A549 (cell line): ENCODE data around the gene SYT1. TPM values are rescaled to one million over a fixed set of nuclear protein-coding genes. Genes with fewer than 3 reads are reported as not detected.
A peak's percentile ranks its signal among the peaks of the same experiment; 100 is the strongest.

ENCODE experiments used
- ATAC-seq, 2 experiments: fragments of 200-7000 bp in 1 of 2; fragments of >200 bp in 1 of 2; cut with Nextera tagmentation in 1 of 2; cut with Tn5 transposase in 1 of 2; 3 replicates each; pipeline versions ENCODE4 v1.8.0 to v1.9.1; 2018 to 2020; ENCODE audit warnings: mild to moderate bottlenecking in 1 of 2, moderate library complexity in 1 of 2
- CTCF ChIA-PET: fragments of 300-600 bp; sonication (Branson Sonifier 250); formaldehyde crosslinking; extraction: SDS; loops from one replicate; lab custom pipeline; 2021; ENCODE audit warnings: antibody characterized with exemption, inconsistent platforms; lab: Yijun Ruan, JAX
- POLR2A ChIA-PET: fragments of 350-600 bp; formaldehyde crosslinking; extraction: SDS; loops from one replicate; lab custom pipeline; 2021; ENCODE audit warnings: antibody characterized with exemption, inconsistent platforms; lab: Yijun Ruan, JAX
- DNase-seq, 2 experiments: peaks; one replicate each; pipeline versions ENCODE4 v3.0.0 to v3.0.0-alpha.2; 2011 to 2016; ENCODE audit warnings: low read depth in 1 of 2, low spot score in 1 of 2
- FAIRE-seq: peaks from 2 replicates; lab custom pipeline; 2011; peaks lifted over from hg19 to GRCh38; lab: Jason Lieb, UNC
- H3K27ac ChIP-seq, 2 experiments: fragments of >200 bp; sonication (Bioruptor Twin); formaldehyde crosslinking; 3 replicates each; pipeline ENCODE4 v1.5.1; 2016 to 2017
- H3K4me1 ChIP-seq: fragments of >200 bp; sonication (Bioruptor Twin); formaldehyde crosslinking; 3 replicates; pipeline ENCODE4 v1.6.1; 2016
- H3K4me2 ChIP-seq: fragments of >200 bp; sonication (Bioruptor Twin); formaldehyde crosslinking; 3 replicates; pipeline ENCODE4 v1.6.1; 2016
- H3K4me3 ChIP-seq: fragments of >200 bp; sonication (Bioruptor Twin); formaldehyde crosslinking; 3 replicates; pipeline ENCODE4 v1.5.1; 2016
- H3K9me3 ChIP-seq: fragments of >200 bp; sonication (Bioruptor Twin); formaldehyde crosslinking; 3 replicates; pipeline ENCODE4 v1.6.1; 2016
- CBX8 ChIP-seq: fragments of 200-600 bp; sonication (generic); IDR thresholded peaks from 2 replicates; pipeline ENCODE4 v1.6.1; 2016
- CHD2 ChIP-seq: fragments of 150-350 bp; IDR thresholded peaks from 2 replicates; pipeline ENCODE4 v1.6.1; 2014; ENCODE audit warnings: low read length; ENCODE audit not compliant: partially characterized antibody
- E2F6 ChIP-seq: IDR thresholded peaks from 2 replicates; pipeline ENCODE4 v1.6.1; 2012; ENCODE audit warnings: low read depth, borderline replicate concordance
- EHF ChIP-seq: fragments of 250-450 bp; sonication (Bioruptor Pico); IDR thresholded peaks from 2 replicates; pipeline ENCODE4 v1.5.0; 2020; ENCODE audit warnings: mild to moderate bottlenecking
- EP300 ChIP-seq, 2 experiments: fragments of >200 bp; sonication (Bioruptor Twin); formaldehyde crosslinking; IDR thresholded peaks; 2 replicates in 1 of 2; 3 replicates in 1 of 2; pipeline ENCODE4 v1.6.1; 2016 to 2017
- ESRRA ChIP-seq: fragments of 150-350 bp; IDR thresholded peaks from 2 replicates; pipeline ENCODE4 v1.6.1; 2014; ENCODE audit warnings: mild to moderate bottlenecking, low read length, borderline replicate concordance
- FOSB ChIP-seq: fragments of 250-450 bp; sonication (Bioruptor Pico); IDR thresholded peaks from 2 replicates; pipeline ENCODE4 v1.5.0; 2020; ENCODE audit warnings: mild to moderate bottlenecking, moderate library complexity
- GATA3 ChIP-seq: IDR thresholded peaks from 2 replicates; pipeline ENCODE4 v1.6.1; 2012; ENCODE audit warnings: borderline replicate concordance
- HDAC2 ChIP-seq: fragments of 200-600 bp; sonication (generic); IDR thresholded peaks from 2 replicates; pipeline ENCODE4 v1.6.1; 2016
- HES2 ChIP-seq: fragments of >200 bp; sonication (Bioruptor Twin); formaldehyde crosslinking; IDR thresholded peaks from 2 replicates; pipeline ENCODE4 v1.6.1; 2016
- HEYL ChIP-seq: fragments of 250-450 bp; sonication (Bioruptor Pico); IDR thresholded peaks from 2 replicates; pipeline ENCODE4 v1.8.0; 2021; ENCODE audit warnings: mild to moderate bottlenecking, moderate library complexity
- HOXA7 ChIP-seq: fragments of 250-450 bp; sonication (Bioruptor Pico); IDR thresholded peaks from 2 replicates; pipeline ENCODE4 v1.5.0; 2020; ENCODE audit warnings: mild to moderate bottlenecking, moderate library complexity
- HOXB13 ChIP-seq: fragments of 250-450 bp; sonication (Bioruptor Pico); IDR thresholded peaks from 2 replicates; pipeline ENCODE4 v1.5.0; 2020; ENCODE audit warnings: low read depth, mild to moderate bottlenecking, moderate library complexity
- KDM1A ChIP-seq: fragments of 200-600 bp; sonication (generic); IDR thresholded peaks from 2 replicates; pipeline ENCODE4 v1.6.1; 2016; ENCODE audit warnings: low read depth, mild to moderate bottlenecking
- KDM5A ChIP-seq: fragments of 200-600 bp; sonication (generic); IDR thresholded peaks from 2 replicates; pipeline ENCODE4 v1.6.1; 2016; ENCODE audit warnings: antibody characterized with exemption, mild to moderate bottlenecking
- MAFK ChIP-seq: fragments of 450-650 bp; IDR thresholded peaks from 2 replicates; pipeline ENCODE4 v1.6.1; 2014; ENCODE audit not compliant: partially characterized antibody
- MAZ ChIP-seq: fragments of 150-350 bp; IDR thresholded peaks from 2 replicates; pipeline ENCODE4 v1.6.1; 2014; ENCODE audit warnings: antibody characterized with exemption, low read depth, low read length, borderline replicate concordance
- NPAS2 ChIP-seq: fragments of 250-450 bp; sonication (Bioruptor Pico); IDR thresholded peaks from 2 replicates; pipeline ENCODE4 v1.8.0; 2022; ENCODE audit warnings: mild to moderate bottlenecking, moderate library complexity, borderline replicate concordance
- RAD21 ChIP-seq, 2 experiments: fragments of >200 bp in 1 of 2; sonication (Bioruptor Twin) in 1 of 2; formaldehyde crosslinking in 1 of 2; IDR thresholded peaks in 1 of 2; conservative IDR thresholded peaks in 1 of 2; 2 replicates in 1 of 2; 3 replicates in 1 of 2; pipeline ENCODE4 v1.6.1; 2012 to 2018; ENCODE audit warnings: inconsistent platforms in 1 of 2
- RARB ChIP-seq: fragments of 250-450 bp; sonication (Bioruptor Pico); IDR thresholded peaks from 2 replicates; pipeline ENCODE4 v1.8.0; 2021; ENCODE audit warnings: mild to moderate bottlenecking, moderate library complexity
- REST ChIP-seq: fragments of 200-600 bp; sonication (generic); IDR thresholded peaks from 2 replicates; pipeline ENCODE4 v1.6.1; 2016; ENCODE audit warnings: antibody characterized with exemption, mild to moderate bottlenecking, moderate library complexity
- RFX5 ChIP-seq: fragments of 450-650 bp; IDR thresholded peaks from 2 replicates; pipeline ENCODE4 v1.7.1; 2014; ENCODE audit warnings: antibody characterized with exemption, mild to moderate bottlenecking, moderate library complexity
- SMC3 ChIP-seq: fragments of >200 bp; sonication (Bioruptor Twin); formaldehyde crosslinking; IDR thresholded peaks from 3 replicates; pipeline ENCODE4 v1.6.1; 2018; ENCODE audit warnings: inconsistent platforms
- TP53 ChIP-seq: fragments of 250-450 bp; sonication (Bioruptor Pico); IDR thresholded peaks from 2 replicates; pipeline ENCODE4 v1.5.0; 2021; ENCODE audit warnings: mild to moderate bottlenecking, moderate library complexity
- ZC3H11A ChIP-seq: fragments of 450-650 bp; IDR thresholded peaks from 2 replicates; pipeline ENCODE4 v1.6.1; 2014; ENCODE audit warnings: antibody characterized with exemption, mild to moderate bottlenecking
- ZFP36 ChIP-seq: fragments of 450-650 bp; IDR thresholded peaks from 2 replicates; pipeline ENCODE4 v1.6.1; 2014; ENCODE audit warnings: borderline replicate concordance; ENCODE audit not compliant: partially characterized antibody
- ZNF302 ChIP-seq: fragments of 250-450 bp; sonication (Bioruptor Pico); IDR thresholded peaks from 2 replicates; pipeline ENCODE4 v1.9.0; 2021; ENCODE audit warnings: inconsistent platforms, mild to moderate bottlenecking, moderate library complexity
- WGBS: methylation state at CpG from one replicate; pipeline ENCODE4 v1.1.6; 2017; ENCODE audit errors: missing lambda C conversion rate; 5-methylcytosine and 5-hydroxymethylcytosine counted together
- polyA plus RNA-seq, 4 experiments: library from polyadenylated mRNA; depleted of rRNA in 3 of 4; stranded (reverse); fragments of >200 nt; fragmentation: RNase III in 1 of 4; extraction: RNeasy Plus Mini Kit Qiagen cat#74134 plus additional on column Dnase treatment in 1 of 4; gene quantifications; 2 replicates in 3 of 4; 3 replicates in 1 of 4; pipeline ENCODE4 v1.2.3, GENCODE V29; 2011 to 2017

Gene SYT1
- polyA plus RNA-seq, 2 of the 4 experiments (the other 2 are of a cell fraction), result 11.7 to 39.6 TPM

GRCh38 chr12:79364197-79364596 lies 499.6 kb downstream of the SYT1 start:
- ATAC-seq (peak in 1 of 2 experiments; percentile 70; a peak in 2 of 6 replicates), FAIRE-seq (peak; percentile 80), DNase-seq (peak in 1 of 2 experiments; percentile 62)
- WGBS, result 20% methylated on average over 4 of the region's 4 CpGs
- Histone ChIP-seq H3K27ac (peak overlapping the region; percentile 34 to 60), H3K4me2 (peak overlapping the region; percentile 52), H3K9me3 (no peaks in the 10 kb centered on the region), H3K4me1 (peaks cover 41% of the 10 kb centered on the region), H3K4me3 (no peak overlapping the region)
- CTCF ChIA-PET, result no interaction called here
- POLR2A ChIA-PET, result no interaction called here
- TF ChIP-seq MAFK, result peak; percentile 50
- TF ChIP-seq ZC3H11A, result no peak
- TF ChIP-seq GATA3, result peak; percentile 44; the same call in 1 of the 2 replicates

DNA sequence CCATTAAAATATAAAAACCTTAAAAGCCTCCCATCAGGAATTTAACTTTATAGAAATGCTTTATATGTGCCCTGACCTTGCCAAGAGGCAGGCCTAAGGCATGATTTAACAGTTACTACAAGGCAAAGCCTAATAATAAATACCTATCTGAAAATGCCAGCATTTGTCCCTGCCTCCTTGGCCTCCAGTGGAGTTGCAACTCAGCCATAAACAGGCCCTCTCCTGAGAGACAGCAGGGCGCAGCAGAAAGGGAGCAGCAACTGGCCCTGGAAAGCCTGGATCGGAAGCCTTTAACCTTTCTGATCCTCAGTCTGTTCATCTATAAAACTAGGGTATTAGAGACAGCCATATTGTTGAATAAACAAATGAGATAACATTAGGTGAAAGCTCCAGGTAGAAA lies 501.8 kb downstream of the SYT1 start:
- Histone ChIP-seq H3K4me1 (peaks cover 51% of the 10 kb centered on the region), H3K4me3 (no peak overlapping the region), H3K9me3 (no peaks in the 10 kb centered on the region), H3K4me2 (peak overlapping the region; percentile 34; the same call in 1 of the 3 replicates), H3K27ac (peak overlapping the region; percentile 21 to 58; a peak in 4 of 6 replicates)
- FAIRE-seq (no peak), ATAC-seq (peak in 1 of 2 experiments; percentile 49; a peak in 2 of 6 replicates), DNase-seq (no peak)
- POLR2A ChIA-PET, result no interaction called here
- WGBS, result 91% methylated on average over 2 of the region's 2 CpGs
- TF ChIP-seq CHD2 (no peak), RARB (no peak), TP53 (CRISPR knock-in tag) (no peak), MAZ (no peak), KDM1A (no peak), EP300 (IDR thresholded peaks at IDR 0.05) (no peak)
- CTCF ChIA-PET, result interaction anchor here (0.8 kb wide), 1 partner anchor 53 kb away, joined by 4 read pairs; no protein-coding TSS in a partner anchor

GRCh38 chr12:79367032-79367589 lies 502.5 kb downstream of the SYT1 start:
- Histone ChIP-seq H3K27ac (peak overlapping the region in 1 of 2 experiments; percentile 58; a peak in 4 of 6 replicates), H3K4me2 (no peak overlapping the region), H3K9me3 (no peaks in the 10 kb centered on the region), H3K4me3 (no peak overlapping the region), H3K4me1 (peaks cover 54% of the 10 kb centered on the region)
- TF ChIP-seq KDM5A, result no peak
- TF ChIP-seq RAD21 (conservative IDR thresholded peaks at IDR 0.05 in 1 of 2, IDR thresholded peaks at IDR 0.05 in 1 of 2), result no peak
- no peak for TF ChIP-seq ZNF302 (CRISPR knock-in tag)
- TF ChIP-seq NPAS2 (CRISPR knock-in tag), result no peak
- no peak for TF ChIP-seq HOXB13 (CRISPR knock-in tag)
- TF ChIP-seq ZC3H11A, result no peak
- no peak for TF ChIP-seq E2F6
- POLR2A ChIA-PET, result no interaction called here
- DNase-seq (no peak), FAIRE-seq (no peak), ATAC-seq (no peak)
- 84% methylated on average over 3 of the region's 3 CpGs for WGBS
- CTCF ChIA-PET, result no interaction called here

DNA sequence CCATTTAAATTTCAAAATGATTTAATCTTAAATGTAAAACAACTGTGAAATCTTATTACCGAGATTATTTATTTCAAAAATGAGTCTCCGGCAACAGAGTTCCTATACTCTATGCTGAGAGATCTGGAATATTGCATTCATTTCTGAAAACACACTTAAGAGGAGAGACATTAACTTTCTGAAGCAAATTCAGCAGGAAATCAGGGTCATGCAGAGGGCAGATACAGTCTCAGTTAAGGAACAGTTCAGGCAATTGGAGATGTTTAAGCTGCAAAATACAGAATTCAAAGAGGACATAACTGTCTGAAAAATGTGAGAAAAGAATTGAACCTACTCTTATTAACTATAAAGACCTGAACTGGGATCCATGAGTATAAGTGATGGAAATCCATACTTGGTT lies 505.4 kb downstream of the SYT1 start:
- no peaks in the 10 kb centered on the region for H3K9me3 ChIP-seq
- no peak for DNase-seq
- H3K4me2 ChIP-seq, result peak overlapping the region; percentile 17; the same call in 2 of the 3 replicates
- ChIA-PET POLR2A (no interaction called here), CTCF (no interaction called here)
- peaks cover 42% of the 10 kb centered on the region for H3K4me1 ChIP-seq
- no peak overlapping the region for H3K4me3 ChIP-seq
- WGBS, result 81% methylated on average over 2 of the region's 2 CpGs
- peak overlapping the region; percentile 8 to 49; a peak in 3 of 6 replicates for H3K27ac ChIP-seq
- no peak for ATAC-seq
- TF ChIP-seq RFX5, result no peak
- TF ChIP-seq HEYL (CRISPR knock-in tag), result no peak
- no peak for TF ChIP-seq FOSB (CRISPR knock-in tag)
- TF ChIP-seq EP300 (IDR thresholded peaks at IDR 0.05), result no peak
- TF ChIP-seq ESRRA, result no peak
- no peak for TF ChIP-seq CBX8
- TF ChIP-seq KDM1A, result no peak
- no peak for TF ChIP-seq HES2
- TF ChIP-seq HOXA7 (CRISPR knock-in tag), result no peak
- no peak for TF ChIP-seq ZC3H11A
- no peak for TF ChIP-seq HOXB13 (CRISPR knock-in tag)
- no peak for TF ChIP-seq REST
- no peak for TF ChIP-seq EHF (CRISPR knock-in tag)
- TF ChIP-seq SMC3, result no peak
- no peak for TF ChIP-seq HDAC2
- TF ChIP-seq ZFP36, result no peak
- no peak for TF ChIP-seq MAFK
- no peak for FAIRE-seq
